Gastroesophageal sphincter (tissue), 3 donors: Measurements from ENCODE around the gene LTO1.

Source experiments
- CTCF ChIP-seq, 4 experiments: fragments of 200-600 bp in 2 of 4; fragments of 450-650 bp in 2 of 4; sonication (generic) in 1 of 4; IDR thresholded peaks; one replicate each; pipeline ENCODE4 v1.5.1; 2017 to 2019; ENCODE audit warnings: antibody characterized with exemption in 4 of 4, mild to moderate bottlenecking in 2 of 4, moderate library complexity in 2 of 4
- POLR2AphosphoS5 ChIP-seq: sonication (generic); formaldehyde crosslinking; IDR thresholded peaks from one replicate; pipeline ENCODE4 v1.6.1; 2017; ENCODE audit warnings: antibody characterized with exemption

GRCh38 chr11:69689484-69690319 lies 14.5 kb upstream of the LTO1 start:
- TF ChIP-seq POLR2AphosphoS5 (no peak), CTCF (IDR thresholded peaks at IDR 0.05) (no peak)
